ENCODE data around the gene USP21. TPM values are rescaled to one million over a fixed set of nuclear protein-coding genes. Genes with fewer than 3 reads are reported as not detected.

USP21 gene
- total RNA-seq, 1 donor from 2014 or later = 6.7 TPM

GRCh38 chr1:161172349-161172748, 13.0 kb downstream of the USP21 start:
- Histone ChIP-seq H3K36me3 (no peaks in the 10 kb centered on the region), H3K27me3 (no peaks in the 10 kb centered on the region), H3K79me2 (ENCODE audit: low read depth) (no peaks in the 10 kb centered on the region), H3K9me3 (ENCODE audit: low read depth) (no peaks in the 10 kb centered on the region), H3K4me3 (no peak overlapping the region), H3K4me1 (no peaks in the 10 kb centered on the region), H2AFZ (replicated peaks) (no peak overlapping the region), H3K27ac (no peak overlapping the region), H4K20me1 (ENCODE audit: low read depth) (no peaks in the 10 kb centered on the region), H3K9ac (no peak overlapping the region), H3F3A (ENCODE audit: low read depth) (no peaks in the 10 kb centered on the region), H3K4me2 (no peak overlapping the region)
- Mint-ChIP-seq H3K27me3 (ENCODE audit: insufficient read depth, low read depth) (no peaks in the 10 kb centered on the region), H3K9me3 (no peaks in the 10 kb centered on the region), H3K4me1 (peaks cover 24% of the 10 kb centered on the region), H3K4me3 (no peak overlapping the region), H3K36me3 (peaks cover 33% of the 10 kb centered on the region), H3K27ac (no peak overlapping the region)
- no peak for TF ChIP-seq EZH2phosphoT487 (IDR thresholded peaks at IDR 0.05)
- no peak for TF ChIP-seq EZH2 (IDR thresholded peaks at IDR 0.05)
- TF ChIP-seq CTCF (IDR thresholded peaks at IDR 0.05) = no peak
- DNase-seq (ENCODE audit: low spot score) = no peak

- Histone ChIP-seq H3K27ac (no peak overlapping the region), H4K20me1 (ENCODE audit: low read depth) (no peaks in the 10 kb centered on the region), H3K36me3 (no peaks in the 10 kb centered on the region), H3F3A (ENCODE audit: low read depth) (peaks cover 5% of the 10 kb centered on the region), H3K4me2 (no peak overlapping the region), H3K27me3 (peaks cover under 1% of the 10 kb centered on the region), H3K79me2 (ENCODE audit: low read depth) (no peaks in the 10 kb centered on the region), H3K9me3 (ENCODE audit: low read depth) (no peaks in the 10 kb centered on the region), H3K4me1 (no peaks in the 10 kb centered on the region), H3K9ac (no peak overlapping the region), H2AFZ (replicated peaks) (no peak overlapping the region), H3K4me3 (no peak overlapping the region)
- Mint-ChIP-seq H3K27me3 (ENCODE audit: insufficient read depth, low read depth) (no peaks in the 10 kb centered on the region), H3K36me3 (peaks cover 33% of the 10 kb centered on the region), H3K27ac (no peak overlapping the region), H3K9me3 (no peaks in the 10 kb centered on the region), H3K4me1 (peaks cover 24% of the 10 kb centered on the region), H3K4me3 (no peak overlapping the region)
- no peak for TF ChIP-seq EZH2 (IDR thresholded peaks at IDR 0.05)
- no peak for TF ChIP-seq CTCF (IDR thresholded peaks at IDR 0.05)
- no peak for TF ChIP-seq EZH2phosphoT487 (IDR thresholded peaks at IDR 0.05)
- DNase-seq (ENCODE audit: low spot score) = no peak
Observed at GRCh38 chr1:161172776-161173376, 13.6 kb downstream of the USP21 start.

- Histone ChIP-seq H3K27me3 (peaks cover 9% of the 10 kb centered on the region), H3K9me3 (ENCODE audit: low read depth) (no peaks in the 10 kb centered on the region), H3K27ac (no peak overlapping the region), H4K20me1 (ENCODE audit: low read depth) (no peaks in the 10 kb centered on the region), H3F3A (ENCODE audit: low read depth) (peaks cover 10% of the 10 kb centered on the region), H3K4me2 (no peak overlapping the region), H2AFZ (replicated peaks) (no peak overlapping the region), H3K36me3 (no peaks in the 10 kb centered on the region), H3K4me3 (no peak overlapping the region), H3K79me2 (ENCODE audit: low read depth) (no peaks in the 10 kb centered on the region), H3K4me1 (no peaks in the 10 kb centered on the region), H3K9ac (no peak overlapping the region)
- Mint-ChIP-seq H3K4me1 (peaks cover 24% of the 10 kb centered on the region), H3K9me3 (no peaks in the 10 kb centered on the region), H3K27ac (no peak overlapping the region), H3K27me3 (ENCODE audit: insufficient read depth, low read depth) (no peaks in the 10 kb centered on the region), H3K4me3 (peak overlapping the region; percentile 11), H3K36me3 (peaks cover 29% of the 10 kb centered on the region)
- TF ChIP-seq CTCF (IDR thresholded peaks at IDR 0.05) (no peak), EZH2phosphoT487 (IDR thresholded peaks at IDR 0.05) (no peak)
- no peak for DNase-seq (ENCODE audit: low spot score)
Observed at GRCh38 chr1:161173711-161174110, 14.4 kb downstream of the USP21 start.
